ENCODE results near the gene PVALEF.

PVALEF gene

DNA sequence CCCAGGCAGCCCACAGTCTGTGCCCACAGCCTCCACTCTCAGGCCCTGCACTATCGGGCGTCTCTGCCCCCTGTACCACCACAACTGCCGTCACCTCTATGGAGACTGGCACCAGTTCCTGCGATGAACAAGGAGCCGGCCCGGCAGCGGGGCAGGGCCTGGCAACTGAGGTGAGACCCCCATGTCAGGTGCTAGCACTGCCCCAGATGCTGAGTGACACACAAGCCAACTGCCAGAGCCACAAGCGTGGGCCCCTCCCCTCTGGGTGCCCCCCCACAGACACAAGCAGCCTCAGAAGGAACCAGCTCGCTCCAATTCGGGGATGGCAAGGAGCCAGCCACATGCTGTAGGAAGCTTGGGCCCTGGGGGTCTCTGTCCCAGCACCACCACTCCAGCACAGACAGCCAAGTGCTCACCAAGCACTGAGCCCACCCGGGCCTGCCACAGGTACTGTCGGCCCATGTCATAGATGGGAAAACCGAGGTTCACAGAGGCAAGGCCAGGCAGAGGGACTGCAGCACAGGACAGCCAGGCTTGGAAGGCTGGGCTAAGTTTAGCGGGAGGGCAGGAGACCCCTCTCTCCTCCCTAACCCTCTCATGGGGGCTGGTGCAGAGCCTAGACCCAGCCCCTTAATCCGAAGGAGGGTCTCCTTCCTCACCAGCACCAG is 1.5 kb upstream of the PVALEF start:
- DNase-seq = no peak

DNA sequence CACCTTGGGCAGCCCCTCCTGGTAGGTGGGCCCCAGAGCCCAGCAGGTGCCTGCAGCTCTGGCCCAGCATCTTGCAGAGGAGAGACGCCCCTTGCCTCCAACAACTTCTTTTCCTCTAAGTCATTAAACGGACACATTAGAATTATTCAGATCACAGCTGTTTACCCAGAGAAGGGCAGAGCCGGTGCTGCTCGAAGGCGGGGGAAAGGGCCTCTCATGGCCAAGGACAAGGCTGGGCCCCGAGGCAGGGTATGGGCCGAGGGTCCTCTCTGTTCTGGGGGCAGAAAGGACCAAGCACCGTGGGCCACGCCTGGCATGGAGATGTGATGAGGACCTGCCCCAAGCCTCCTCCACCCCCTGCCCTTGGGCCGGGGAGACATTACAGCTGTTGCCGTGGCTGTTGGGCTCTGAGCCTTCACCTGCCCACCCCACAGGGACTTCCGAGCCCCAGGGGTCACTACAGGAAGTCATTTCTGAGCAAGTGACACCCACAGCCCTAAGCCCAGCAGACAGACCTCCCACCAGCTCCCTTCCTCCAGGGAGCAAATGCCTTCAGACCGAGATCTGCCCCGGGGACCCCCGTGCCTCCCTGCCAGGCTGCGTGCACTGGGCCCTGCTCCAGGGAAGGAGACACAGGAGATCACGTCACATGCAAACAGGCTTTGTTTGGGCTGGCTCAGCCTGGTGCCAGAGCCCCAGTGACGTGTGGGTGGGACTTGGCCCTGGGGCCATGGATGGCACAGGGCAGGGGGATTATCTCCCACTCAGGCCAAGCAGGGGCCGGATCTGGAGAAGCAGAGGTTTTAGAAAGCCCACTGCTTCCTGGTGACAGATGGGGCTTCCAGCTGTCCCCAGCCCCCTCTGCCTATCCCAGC is 699 bp upstream of the PVALEF start:
- no peak for DNase-seq

DNA sequence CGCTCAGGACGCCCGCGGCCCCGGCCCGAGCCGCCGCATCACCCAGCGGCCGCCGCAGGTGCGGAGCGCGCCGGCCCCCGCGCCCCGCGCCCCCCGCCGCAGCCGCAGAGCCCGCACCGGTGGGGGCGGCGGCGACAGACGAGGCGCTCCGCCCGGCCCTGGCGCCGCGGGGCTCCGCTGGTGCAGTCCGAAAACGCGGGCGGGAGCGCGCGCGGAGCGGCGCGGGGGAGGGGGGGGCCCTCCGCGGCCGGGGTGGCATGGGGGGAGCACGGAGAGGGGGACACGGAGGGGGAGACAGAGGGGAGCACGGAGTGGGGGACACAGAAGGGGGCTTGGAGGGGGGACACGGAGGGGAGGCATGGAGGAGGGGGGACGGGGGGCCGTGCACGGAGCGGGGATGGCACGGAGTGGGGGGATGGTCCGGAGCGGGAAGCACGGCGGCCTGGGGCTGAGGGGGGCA is 756 bp downstream of the PVALEF start, which contains the start of gene AATK:
AATK (minus strand) TSS at position 189 of the 460 bp plus-strand sequence. CDS start 229 bp downstream, outside the sequence.
- no peak for DNase-seq

DNA sequence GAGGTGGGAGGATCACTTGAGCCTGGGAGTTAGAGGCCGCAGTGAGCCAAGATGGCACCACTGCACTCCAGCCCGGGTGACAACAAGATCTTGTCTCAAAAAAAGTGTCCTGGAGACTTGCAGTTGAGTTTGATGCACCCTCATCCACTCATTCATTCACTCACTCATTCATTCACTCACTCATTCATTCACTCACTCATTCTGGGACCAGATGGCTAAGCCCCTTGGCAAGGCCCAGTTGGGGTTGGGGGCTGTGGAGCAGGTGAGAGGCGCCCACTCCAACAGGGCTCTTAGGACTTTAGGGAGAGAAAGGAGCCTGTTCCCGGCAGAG is 1.9 kb downstream of the PVALEF start:
- DNase-seq = no peak

DNA sequence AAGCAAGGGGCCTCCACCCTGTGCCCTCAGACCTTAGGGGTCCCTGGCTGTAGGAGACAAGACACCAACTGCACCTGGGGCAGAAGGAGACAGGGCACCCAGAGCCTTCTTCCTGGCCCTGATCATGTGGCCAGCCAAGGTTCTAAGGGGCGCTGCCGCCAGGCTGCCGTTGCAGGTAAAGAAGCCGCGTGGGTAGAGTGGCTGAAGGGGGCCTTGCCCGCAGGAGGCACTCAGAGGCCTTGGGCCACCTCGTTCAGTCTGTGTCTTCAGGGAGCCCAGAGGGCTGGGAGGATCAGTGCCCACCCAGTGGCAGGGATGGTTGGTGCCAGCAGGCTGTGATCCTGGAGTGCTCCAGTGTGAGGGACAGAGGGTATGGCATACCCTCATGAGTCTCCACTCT is 2.3 kb downstream of the PVALEF start:
- no peak for DNase-seq

DNA sequence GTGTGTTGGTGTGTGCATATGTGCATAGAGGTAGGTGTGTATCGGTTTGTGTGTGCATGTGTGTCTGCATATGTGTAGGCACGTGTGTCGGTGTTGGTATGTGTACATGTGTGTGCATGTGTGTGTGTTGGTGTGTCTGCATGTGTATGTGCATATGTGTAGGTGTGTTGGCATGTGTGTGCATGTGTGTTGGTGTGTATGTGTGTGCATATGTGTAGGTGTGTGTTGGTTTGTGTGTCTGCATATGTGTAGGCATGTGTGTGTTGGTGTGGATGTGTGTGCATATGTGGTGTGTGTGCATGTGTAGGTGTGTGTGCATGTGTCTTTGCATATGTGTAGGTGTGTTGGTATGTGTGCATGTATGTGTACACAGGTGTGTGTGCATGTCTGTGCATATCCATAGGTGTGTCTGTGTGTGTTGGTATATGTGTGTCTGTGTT is 4.6 kb downstream of the PVALEF start:
- no peak for DNase-seq

DNA sequence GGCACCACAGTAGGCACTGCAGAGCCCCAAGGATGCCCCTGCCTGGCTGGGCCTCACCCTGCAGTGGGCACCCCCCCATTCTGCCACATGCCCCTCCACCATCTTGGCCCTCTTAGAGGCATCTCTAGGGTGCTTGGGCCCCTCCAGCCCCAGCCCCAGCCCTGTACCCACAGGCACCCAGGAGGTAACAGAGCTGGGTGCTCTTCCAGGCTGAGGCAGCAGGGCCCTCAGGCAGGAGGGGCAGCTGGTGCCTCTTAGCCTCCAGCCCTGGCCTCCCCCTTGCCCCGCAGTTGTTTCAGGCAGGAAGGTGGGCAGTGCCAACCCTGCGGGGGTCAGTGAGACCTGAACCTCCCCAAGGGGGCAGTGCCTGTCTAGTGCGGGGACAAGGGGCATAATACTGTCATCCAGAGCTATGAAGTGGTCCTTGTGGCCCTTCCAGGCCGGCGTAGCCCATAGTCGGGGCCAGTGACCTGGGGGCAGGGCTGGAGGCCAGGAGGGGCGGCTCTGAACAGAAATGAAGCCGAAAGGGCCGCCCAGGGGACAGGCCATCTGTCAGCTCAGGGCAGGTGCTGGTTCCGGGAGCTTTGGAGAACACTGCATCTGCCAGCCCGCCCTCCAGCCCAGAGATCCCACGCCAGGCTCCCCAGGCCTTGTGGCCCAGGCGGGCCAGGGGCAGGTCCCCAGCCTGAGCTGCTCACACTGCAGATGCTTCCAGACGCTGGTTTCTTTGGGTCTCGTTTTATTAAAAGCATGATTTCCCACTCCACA is 5.6 kb downstream of the PVALEF start:
- no peak for DNase-seq

DNA sequence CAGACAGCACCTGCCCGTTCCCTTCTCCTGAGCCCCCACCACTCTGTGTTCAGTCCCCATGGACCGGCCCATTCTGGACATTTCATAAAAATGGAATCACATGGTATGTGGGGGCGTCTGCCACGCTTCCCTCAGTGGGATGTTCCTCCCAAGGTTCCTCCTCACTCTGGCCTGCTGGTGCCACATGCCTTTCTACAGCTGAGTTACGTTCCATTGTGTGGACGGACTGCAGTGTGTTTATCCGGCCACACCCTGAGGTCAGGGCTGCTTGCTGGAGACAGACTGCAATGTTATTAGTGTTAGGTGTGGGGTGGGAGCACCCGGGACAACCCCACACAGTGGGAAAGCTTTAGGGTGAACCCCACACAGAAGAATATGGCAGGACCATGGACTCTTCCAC is 6.6 kb downstream of the PVALEF start:
- no peak for DNase-seq

DNA sequence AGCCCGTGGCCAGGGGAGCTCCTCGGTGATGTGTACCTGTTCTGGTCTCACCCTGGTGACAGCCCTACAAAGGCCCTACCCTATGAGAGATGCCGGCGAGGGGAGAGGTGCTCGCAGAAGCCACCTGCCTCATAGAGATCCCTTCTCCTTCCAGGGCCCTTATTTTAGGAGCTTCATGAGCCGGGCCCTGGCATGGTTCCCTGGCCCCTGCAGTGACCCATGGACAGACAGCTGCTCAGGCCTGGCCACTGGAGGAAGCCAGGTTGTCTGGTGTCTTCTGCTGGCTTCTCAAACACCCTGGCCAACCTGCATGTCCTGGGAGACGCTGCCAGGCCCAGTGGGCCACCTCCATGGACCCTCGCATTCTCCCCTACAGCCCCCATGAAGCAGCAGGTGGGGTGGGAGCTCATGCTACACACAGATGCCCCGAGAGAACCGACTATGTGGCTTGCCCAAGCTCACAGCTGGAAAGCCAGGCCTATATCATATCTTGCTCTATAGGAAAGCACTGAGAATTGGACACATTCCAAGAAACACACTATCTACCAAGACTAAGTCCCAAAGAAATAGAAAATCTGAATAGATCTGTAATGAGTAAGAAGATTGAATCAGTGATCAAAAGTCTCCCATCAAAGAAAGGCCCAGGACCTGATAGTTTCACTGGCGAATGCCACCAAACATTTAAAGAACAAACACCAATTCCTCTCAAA is 7.9 kb downstream of the PVALEF start:
- DNase-seq = no peak

DNA sequence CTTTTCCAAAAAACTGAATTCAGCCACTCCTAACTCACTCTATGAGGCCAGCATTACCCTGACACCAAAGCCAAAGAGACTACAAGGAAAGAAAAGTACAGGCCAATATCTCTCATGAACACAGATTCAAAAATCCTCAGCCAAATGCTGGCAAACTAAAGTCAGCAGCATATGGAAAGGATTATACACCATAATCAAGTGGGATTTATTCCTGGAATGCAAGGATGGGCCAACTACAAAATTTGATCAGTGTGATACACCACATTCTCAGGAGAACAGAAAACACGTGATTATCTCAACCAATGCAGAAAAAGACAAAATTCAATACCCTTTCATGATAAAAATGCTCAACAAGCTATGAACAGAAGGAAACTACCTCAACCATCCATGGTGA is 8.5 kb downstream of the PVALEF start:
- no peak for DNase-seq

DNA sequence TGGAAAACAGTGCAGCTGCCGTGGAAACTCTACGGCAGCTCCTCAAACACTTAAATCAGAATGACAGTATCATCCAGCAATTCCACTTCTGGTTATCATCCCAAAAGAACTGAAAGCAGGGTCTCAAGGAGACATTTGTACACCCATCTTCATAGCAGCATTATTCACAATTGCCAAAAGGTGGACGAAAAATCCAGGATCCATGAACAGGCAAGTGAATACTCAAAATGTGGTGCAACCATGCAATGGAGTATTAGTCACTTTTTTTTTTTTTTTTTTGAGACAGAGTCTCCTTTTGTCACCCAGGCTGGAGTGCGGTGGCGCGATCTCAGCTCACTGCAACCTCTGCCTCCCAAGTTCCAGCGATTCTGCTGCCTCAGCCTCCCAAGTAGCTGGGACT is 11.4 kb downstream of the PVALEF start:
- no peak for DNase-seq

DNA sequence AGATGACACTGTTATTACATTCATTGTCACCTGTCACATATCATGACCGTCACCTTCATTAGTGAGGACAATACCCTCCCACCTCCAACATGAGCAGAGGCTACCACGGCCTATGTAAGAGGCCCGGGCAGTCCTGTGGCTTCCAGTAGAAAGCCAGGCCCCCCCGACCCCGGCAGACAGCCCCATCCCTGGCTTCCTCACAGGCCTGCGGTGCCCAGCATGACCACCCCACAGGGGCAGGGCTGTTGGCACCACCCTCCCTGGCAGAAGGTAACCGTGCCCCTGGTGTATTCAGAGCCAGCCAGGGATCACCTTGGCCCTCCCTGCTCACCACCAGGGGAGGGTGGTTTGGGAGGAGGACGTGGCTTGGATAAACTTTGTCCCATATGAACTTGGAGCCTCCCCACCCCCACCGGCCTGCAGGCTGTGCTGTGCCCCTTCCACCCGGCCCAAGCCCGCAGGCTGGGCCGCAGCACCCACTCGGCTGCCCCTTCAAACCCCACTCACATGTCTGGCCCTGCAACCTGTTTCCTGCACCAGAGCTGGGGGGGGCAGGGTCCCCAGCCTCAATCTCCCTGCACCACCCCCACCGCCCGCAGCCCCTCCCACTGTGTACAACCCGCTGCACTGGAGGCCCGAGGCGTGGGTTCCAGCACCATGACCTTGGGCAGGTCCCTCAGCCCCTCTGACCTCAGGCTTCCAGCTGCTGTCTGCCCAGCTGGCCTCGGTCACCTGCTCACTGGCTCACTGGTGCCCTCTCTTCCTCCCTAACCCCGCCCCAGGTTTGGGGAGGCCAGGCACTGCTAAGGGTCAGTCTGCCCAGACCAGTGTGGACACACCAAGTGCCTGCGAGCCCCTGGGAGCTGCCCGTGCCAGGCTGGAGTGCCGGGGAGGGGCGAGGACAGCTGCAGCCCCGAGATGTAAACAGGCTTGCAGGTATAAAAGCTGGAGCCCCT is 13.1 kb downstream of the PVALEF start:
- no peak for DNase-seq

DNA sequence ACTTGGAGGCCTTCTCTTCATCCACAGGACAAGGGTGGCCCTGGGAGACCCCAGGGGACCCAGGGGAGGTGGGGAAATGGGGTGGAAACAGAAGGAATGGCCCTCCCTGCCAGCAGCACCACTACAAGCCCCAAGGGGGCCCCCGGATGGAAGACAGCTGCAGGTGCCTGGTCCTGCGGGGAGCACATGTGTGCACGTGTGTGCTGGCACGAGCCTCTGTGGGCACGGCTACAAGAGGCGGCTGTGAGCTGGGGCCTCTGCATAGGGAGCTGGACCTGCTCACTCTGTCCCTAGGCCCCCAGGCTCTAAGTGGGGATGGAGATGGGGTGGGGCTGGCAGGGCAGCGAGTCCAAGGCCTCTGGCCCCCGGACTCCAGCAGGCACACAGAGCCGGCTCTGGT is 13.9 kb downstream of the PVALEF start:
- DNase-seq = no peak

DNA sequence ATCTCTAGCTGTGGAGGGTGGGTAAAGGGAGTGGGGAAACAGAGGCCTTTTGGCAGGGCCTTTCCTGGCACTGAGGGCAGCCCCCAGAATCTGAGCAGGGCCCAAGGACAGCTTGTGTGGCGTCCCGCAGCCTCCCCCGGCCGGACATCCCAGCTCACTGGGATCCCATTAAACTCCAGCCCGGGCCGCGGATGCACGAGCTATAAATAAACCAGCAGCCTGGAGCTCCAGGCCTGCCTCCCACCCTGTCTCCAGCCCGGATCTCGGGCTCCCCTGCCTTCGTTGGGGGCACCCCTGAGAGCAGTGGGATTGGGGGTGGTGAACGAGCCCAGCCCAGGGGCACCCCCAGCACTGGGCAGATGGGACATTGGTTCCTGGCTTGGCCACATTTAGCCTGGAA is 14.6 kb downstream of the PVALEF start:
- DNase-seq = no peak

DNA sequence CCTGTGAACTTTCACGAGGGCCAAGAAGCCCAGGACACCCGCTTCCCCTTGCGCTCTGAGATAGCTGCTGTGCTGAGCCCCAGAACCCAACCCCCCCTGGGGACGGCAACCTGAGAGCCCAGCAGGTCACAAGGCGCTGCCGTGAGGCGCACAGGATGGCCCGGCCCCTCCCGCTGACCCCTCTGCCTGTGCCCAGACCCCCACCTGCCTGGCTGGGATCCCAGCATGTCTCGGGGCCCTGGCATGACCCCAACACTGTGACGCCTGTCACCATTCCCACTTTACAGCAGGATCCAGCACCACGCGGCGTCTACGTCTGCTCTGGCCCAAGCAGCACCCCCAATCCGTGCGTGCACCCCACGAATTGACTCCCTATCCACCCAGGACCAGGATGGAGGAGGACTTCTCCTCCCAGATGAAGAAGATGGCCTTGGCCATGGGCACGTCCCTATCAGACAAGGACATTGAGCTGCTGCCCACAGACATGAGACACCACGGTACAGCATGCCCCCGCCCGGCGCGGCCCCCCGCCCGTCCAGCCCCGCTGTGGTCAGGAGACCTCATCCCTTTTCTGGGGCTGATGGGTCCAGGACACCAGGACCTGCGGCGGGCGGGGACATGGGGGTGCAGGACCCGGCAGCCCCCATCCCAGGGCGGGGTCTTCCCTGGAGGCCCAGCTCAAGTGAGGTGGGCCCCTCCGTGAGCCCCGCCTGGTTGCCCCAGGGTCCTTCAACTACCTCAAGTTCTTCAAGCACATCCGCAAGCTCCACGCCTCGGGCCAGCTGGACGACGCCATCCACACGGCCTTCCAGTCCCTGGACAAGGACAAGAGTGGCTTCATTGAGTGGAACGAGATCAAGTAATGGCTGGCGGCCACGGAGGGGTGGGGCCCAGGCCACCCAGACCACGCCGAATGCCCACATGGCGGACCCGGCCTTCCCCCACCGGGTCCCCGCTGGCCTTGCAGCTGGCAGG is 15.8 kb downstream of the PVALEF start:
- no peak for DNase-seq

DNA sequence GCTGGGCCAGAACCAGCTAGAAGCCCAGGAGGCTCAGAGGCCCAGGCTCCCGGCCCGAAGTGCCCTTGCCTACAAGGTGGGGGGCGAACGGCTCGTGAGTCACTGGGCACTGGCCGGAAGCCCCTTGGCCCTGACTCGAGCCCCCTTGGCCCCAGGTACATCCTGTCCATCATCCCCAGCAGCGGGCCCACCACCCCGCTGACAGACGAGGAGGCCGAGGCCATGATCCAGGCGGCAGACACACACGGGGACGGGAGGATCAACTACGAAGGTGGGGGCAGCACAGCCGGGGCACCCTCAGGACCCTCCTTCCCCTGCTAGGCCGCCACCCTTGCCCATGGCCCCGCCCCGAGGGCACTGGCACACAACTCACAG is 16.5 kb downstream of the PVALEF start:
- no peak for DNase-seq

DNA sequence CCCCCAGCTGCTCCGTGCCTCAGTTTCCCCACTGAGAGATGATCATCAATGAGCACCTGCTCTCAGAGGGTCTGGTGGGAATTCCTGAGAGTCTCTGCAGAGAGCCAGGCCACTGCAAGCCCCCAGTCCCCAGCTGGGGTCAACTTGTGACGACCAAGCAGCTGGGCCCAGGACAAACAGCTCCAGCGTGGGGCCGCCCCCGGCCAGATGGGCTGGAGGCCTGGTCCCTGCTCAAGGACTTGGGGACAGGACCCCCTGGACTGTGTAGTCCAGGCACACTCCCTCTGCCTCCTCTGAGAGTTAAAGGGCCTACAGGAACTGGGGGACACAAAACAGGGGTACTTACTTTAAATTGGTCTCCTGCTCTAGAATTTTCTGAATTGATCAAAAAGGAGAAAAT is 17.3 kb downstream of the PVALEF start:
- no peak for DNase-seq

DNA sequence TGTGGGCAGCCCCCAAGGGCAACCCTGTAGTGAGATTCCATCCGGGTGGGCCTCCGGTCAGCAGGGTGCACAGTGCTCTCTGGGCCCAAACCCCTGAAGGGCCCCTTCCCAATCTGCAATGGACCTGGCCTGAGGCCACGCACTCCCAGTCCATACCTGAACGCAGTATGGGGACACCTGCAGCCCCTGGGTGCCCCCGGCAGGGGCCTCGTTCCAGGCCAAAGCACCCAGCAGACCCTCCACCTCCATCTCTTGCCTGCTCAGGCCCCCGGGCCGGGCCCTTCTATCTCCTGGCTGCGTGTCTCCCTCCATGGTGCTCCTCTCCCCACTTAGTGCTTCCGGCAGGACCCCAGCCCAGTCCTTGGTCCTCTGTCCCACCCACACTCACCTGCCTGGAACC is 18.0 kb downstream of the PVALEF start:
- DNase-seq = no peak

DNA sequence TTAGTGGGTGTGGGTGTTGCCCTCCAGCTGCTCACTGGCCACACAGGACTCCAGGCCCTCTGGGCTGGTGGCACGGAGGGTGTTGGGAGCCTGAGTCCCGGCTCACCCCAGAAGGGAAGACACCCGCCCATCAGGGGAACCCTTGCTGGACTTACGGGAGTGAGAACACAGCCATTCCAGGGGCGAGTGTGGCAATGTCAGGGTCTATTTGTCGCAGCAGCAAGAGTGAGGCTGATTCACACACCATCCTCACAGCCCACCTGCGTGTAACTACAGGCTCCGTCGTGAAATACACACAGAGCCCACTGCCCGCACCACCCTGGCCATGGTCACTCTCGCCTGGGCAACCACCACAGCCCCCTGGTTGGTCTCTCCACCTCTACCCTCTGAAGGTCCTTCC is 18.5 kb downstream of the PVALEF start:
- no peak for DNase-seq

DNA sequence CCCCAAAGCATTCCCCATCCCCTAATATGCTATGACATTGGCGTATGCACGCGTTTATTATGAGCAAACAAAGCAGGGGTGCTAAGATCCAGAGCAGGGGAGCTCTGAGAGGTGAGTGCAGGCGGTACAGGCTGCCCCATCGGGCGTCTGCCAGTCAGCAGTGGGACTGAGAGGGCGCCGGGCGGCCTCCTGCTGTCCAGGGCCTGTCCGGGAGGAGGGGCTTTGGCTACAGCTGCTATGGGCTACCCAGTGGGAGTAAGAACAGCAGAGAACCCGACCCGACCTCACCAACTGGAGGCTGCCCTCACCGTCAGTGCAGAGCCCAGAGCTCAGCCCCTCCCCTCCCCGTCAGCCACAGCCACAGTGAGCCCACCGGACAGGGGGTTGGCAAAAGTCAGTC is 19.2 kb downstream of the PVALEF start:
- DNase-seq = no peak

DNA sequence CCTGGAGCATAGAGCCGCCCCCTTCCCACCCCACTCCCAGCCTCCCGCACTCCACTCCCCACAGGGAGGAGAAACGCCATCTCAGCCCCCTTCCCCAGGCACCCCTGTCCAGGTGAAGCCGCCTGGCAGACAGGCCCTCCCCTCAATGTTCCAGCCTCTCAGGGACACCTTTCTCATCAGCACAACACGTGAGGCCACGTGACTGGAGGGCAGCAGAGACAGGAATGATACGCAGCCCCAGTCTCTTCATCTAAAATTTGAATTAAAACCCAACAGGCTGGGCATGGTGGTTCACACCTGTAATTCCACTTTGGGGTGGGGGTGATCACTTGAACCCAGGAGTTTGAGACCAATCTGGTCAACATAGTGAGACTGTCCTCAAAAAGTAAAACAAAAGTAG is 20.9 kb downstream of the PVALEF start:
- DNase-seq = no peak
